ENCODE data around the gene SCN4A. TPM values are rescaled to one million over a fixed set of nuclear protein-coding genes. Genes with fewer than 3 reads are reported as not detected.

The SCN4A gene
- total RNA-seq, 1 donor from 2014 or later = under 0.01 TPM

DNA sequence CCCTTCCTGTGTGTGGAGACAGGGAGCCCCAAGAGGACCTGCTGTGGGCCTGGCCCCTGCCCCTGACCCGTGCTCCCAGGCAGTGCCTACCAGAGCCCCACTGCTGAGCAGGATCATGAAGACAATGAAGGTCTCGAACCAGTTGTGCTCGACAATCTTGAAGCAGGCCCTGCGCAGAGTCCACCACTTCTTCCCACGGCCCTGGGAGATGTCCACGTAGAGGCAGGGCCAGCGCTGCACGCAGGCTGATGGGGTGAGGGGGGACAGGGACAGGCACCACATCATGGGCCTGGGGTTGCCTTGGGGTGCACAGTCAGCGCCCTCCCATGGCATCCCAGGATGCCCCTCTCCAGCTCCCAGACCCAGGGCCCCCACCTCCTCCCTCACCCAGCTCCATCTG is 24.2 kb downstream of the SCN4A start:
- DNase-seq (ENCODE audit: low read depth) = no peak
- no peaks in the 10 kb centered on the region for H3K27me3 ChIP-seq (ENCODE audit: control insufficient read depth, insufficient read depth, low read length)
- TF ChIP-seq, protein P1, sequence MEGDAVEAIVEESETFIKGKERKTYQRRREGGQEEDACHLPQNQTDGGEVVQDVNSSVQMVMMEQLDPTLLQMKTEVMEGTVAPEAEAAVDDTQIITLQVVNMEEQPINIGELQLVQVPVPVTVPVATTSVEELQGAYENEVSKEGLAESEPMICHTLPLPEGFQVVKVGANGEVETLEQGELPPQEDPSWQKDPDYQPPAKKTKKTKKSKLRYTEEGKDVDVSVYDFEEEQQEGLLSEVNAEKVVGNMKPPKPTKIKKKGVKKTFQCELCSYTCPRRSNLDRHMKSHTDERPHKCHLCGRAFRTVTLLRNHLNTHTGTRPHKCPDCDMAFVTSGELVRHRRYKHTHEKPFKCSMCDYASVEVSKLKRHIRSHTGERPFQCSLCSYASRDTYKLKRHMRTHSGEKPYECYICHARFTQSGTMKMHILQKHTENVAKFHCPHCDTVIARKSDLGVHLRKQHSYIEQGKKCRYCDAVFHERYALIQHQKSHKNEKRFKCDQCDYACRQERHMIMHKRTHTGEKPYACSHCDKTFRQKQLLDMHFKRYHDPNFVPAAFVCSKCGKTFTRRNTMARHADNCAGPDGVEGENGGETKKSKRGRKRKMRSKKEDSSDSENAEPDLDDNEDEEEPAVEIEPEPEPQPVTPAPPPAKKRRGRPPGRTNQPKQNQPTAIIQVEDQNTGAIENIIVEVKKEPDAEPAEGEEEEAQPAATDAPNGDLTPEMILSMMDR (IDR thresholded peaks at IDR 0.05; ENCODE audit: insufficient read depth, low read length, severe bottlenecking) = no peak
- H3K4me3 ChIP-seq (ENCODE audit: low read depth, low read length) = no peak overlapping the region
- H3K36me3 ChIP-seq (ENCODE audit: control insufficient read depth, insufficient read depth, low read length) = no peaks in the 10 kb centered on the region
- no peak for FAIRE-seq

DNA sequence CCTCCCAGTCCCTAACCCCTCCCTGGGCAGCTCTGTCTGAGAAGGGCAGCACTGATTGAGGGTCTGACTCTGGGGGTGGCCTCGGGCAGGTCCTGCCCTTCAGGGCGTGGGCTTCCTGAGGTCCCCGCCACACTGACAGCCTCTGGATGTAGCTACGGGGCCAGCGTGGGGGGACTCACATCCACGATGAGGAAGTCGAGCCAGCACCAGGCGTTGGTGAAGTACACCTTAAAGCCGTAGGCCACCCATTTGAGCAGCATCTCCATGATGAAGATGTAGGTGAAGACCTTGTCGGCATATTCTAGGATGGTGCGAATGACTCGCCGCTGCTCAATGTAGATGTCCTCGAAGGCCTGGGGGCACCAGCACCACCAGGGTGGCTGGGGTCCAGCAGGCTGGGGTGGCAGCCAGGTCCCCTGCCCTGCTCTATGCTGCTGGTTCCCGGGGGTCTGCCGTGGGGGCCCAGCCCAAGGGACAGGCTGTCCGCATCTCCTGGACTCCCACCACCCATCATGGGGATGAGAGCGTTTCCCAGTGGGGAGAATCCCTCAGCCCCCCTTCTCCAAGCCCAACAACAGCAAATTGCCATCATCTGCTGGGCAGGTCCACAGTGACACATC is 24.9 kb downstream of the SCN4A start:
- TF ChIP-seq, protein P1 (IDR thresholded peaks at IDR 0.05; ENCODE audit: insufficient read depth, low read length, severe bottlenecking) = no peak
- Histone ChIP-seq H3K36me3 (ENCODE audit: control insufficient read depth, insufficient read depth, low read length) (no peaks in the 10 kb centered on the region), H3K4me3 (ENCODE audit: low read depth, low read length) (no peak overlapping the region), H3K27me3 (ENCODE audit: control insufficient read depth, insufficient read depth, low read length) (no peaks in the 10 kb centered on the region)
- FAIRE-seq (no peak), DNase-seq (ENCODE audit: low read depth) (no peak)

DNA sequence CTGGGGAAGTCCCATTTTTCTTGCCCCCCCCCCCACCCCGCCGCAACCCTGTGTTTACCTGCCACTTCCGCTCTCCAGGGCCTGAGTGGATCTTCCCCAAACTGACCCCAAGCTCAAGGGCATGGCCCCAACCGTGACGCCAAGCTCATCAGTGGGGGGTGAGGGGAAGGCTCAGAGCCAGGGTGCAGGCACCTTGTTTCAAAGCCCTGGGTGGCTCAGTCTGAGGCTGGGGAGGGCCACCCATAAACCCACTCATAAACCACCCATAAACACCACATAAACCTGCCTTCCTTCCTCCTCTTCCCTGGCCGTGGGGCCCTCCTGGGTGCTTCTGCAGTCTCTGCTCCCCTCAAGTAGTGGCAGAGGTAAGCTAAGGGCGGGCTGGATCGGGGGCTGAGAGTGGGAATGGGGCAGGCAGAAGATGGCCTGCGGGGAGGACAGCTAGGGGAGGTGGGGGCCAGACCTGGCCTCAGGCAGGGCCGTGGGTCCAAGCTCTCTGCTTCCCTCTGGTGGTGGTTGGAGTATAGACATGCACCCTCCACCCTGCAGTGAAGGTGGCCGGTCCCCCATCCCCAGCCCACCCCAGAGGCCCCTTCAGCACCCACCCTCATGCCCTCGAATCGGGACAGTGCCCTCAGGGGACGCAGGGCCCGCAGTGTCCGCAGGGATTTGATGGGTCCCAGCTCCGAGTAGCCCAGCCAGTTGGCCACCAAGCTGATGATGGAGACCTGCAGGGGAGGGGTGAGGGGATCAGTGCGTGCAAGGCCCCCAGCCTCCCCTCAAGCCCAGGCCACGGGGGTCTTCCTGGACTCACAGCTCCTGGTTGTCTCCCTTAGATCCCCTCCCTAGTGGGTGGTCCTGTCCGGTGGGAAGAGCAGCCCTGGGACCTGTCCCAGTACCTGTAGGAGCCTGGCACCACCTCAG is 26.0 kb downstream of the SCN4A start:
- no peak for FAIRE-seq

DNA sequence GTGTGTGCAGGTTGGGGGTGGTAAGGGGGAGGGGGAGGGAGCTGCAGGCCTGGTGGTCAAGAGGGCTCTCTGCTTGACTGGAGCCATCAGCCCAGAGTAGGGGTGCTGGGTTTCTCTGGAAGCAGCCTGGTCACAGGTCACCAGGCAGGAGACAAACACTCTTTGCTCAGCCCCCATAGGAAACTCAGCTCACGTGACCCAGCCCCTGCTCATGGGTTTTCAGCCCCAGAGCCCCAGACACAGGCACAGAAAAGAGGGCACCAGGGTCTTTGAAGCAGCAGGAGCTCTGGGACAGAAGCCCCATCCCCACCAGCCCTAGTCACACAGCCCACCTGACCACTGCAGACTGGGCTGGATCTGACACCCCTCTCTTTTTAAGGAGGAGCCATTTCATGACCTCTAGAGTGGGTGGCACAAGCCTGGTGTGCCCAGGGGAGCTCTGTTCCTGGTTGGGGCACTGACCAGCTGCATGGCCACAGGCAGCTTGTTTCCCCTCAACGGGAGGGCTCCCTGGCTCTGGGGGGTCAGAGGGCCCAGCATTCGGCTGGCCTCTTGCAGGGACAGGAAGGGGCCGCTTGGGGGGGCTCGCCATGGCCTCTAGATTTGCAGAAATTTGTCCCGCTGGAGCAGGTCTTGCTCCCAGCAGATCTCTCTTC is 26.8 kb downstream of the SCN4A start:
- no peak for FAIRE-seq
- TF ChIP-seq, protein P1 (IDR thresholded peaks at IDR 0.05; ENCODE audit: insufficient read depth, low read length, severe bottlenecking) = no peak

More for the DNA sequence above, 26.0 kb downstream of the SCN4A start:
- no peaks in the 10 kb centered on the region for H3K36me3 ChIP-seq (ENCODE audit: control insufficient read depth, insufficient read depth, low read length)
- H3K4me3 ChIP-seq (ENCODE audit: low read depth, low read length) = no peak overlapping the region
- DNase-seq (ENCODE audit: low read depth) = peak; percentile 6
- H3K27me3 ChIP-seq (ENCODE audit: control insufficient read depth, insufficient read depth, low read length) = no peaks in the 10 kb centered on the region
- TF ChIP-seq, protein P1 (IDR thresholded peaks at IDR 0.05; ENCODE audit: insufficient read depth, low read length, severe bottlenecking) = peak; percentile 82

DNA sequence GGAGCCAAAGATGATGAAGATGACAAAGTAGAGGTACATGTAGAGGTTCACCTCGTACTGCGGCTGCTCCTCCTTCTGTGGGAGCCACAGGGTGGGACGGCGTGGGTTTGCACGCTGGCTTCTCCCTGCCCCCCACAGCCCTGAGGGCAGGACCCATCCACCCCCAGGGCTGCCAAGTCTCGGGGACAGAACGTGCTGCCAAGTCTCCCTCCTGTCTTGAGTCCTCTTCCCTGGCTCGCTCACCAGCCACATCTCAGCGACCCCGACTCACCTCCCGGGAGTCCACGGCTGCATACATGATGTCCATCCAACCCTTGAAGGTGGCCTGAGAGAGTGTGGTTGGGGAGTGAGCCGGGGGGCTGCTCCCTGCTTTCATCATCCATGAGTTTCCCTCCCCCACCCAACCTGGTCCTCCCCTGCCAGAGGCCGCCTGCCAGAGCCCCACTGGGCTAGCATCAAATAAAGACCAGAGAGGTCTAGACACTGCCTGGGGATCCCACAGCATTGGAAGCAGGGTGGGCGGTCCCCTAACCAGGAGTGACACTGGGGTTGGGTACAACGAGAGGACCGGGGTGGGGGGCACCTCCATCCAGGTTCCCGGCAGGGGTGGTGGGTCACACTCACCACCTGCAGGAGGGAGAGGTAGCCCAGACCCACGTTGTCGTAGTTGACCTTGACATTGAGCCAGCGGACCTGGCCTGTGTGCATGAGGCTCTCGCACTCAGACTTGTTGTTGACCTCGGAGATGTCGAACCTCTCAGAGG is 27.8 kb downstream of the SCN4A start:
- DNase-seq (ENCODE audit: low read depth) (no peak), FAIRE-seq (no peak)
- no peaks in the 10 kb centered on the region for H3K27me3 ChIP-seq (ENCODE audit: control insufficient read depth, insufficient read depth, low read length)
- no peaks in the 10 kb centered on the region for H3K36me3 ChIP-seq (ENCODE audit: control insufficient read depth, insufficient read depth, low read length)
- no peak overlapping the region for H3K4me3 ChIP-seq (ENCODE audit: low read depth, low read length)
- TF ChIP-seq, protein P1 (IDR thresholded peaks at IDR 0.05; ENCODE audit: insufficient read depth, low read length, severe bottlenecking) = no peak

More for the DNA sequence above, 26.8 kb downstream of the SCN4A start:
- Histone ChIP-seq H3K27me3 (ENCODE audit: control insufficient read depth, insufficient read depth, low read length) (no peaks in the 10 kb centered on the region), H3K4me3 (ENCODE audit: low read depth, low read length) (no peak overlapping the region), H3K36me3 (ENCODE audit: control insufficient read depth, insufficient read depth, low read length) (no peaks in the 10 kb centered on the region)
- no peak for DNase-seq (ENCODE audit: low read depth)

Measured in bronchial epithelial cell (primary cell).